NCI-H128 (cell line): ENCODE measurements around the gene TRIM24.

Source experiments
- DNase-seq: peaks from one replicate; lab custom pipeline; 2025; ENCODE audit not compliant: unreplicated experiment; lab: John Stamatoyannopoulos, UW

TRIM24 gene

GRCh38 chr7:138618933-138619332, 158.9 kb downstream of the TRIM24 start:
- no peak for DNase-seq

GRCh38 chr7:138622841-138623240, 162.8 kb downstream of the TRIM24 start:
- DNase-seq, result no peak

- no peak for DNase-seq
These were observed 165.2 kb downstream of the TRIM24 start for GRCh38 chr7:138625084-138625848.

- DNase-seq, result peak; percentile 9
These were observed 165.8 kb downstream of the TRIM24 start for GRCh38 chr7:138625849-138626230.

- no peak for DNase-seq
These were observed 166.8 kb downstream of the TRIM24 start for GRCh38 chr7:138626846-138627245.

GRCh38 chr7:138627361-138627760, 167.3 kb downstream of the TRIM24 start:
- DNase-seq, result no peak

- no peak for DNase-seq
These were observed 170.1 kb downstream of the TRIM24 start for GRCh38 chr7:138630059-138630610.

GRCh38 chr7:138632384-138632783, 172.3 kb downstream of the TRIM24 start:
- no peak for DNase-seq

- DNase-seq, result no peak
These were observed 173.0 kb downstream of the TRIM24 start for GRCh38 chr7:138632826-138633602.
